ENCODE data around the gene EPPIN. TPM values are rescaled to one million over a fixed set of nuclear protein-coding genes. Genes with fewer than 3 reads are reported as not detected.

EPPIN gene
- total RNA-seq, 4 donors from 2014 or later, result not detected

- 47% methylated on average over 2 of the region's 5 CpGs; no CpG with 5 or more reads in 1 of the 2 donors for WGBS, 2 donors (ENCODE audit: low coverage in 1 of 2)
- TF ChIP-seq POLR2AphosphoS5 (IDR thresholded peaks at IDR 0.05), result no peak
- TF ChIP-seq POLR2A (IDR thresholded peaks at IDR 0.05), result no peak
- no peak for TF ChIP-seq EP300 (IDR thresholded peaks at IDR 0.05)
- no peak for TF ChIP-seq CTCF (IDR thresholded peaks at IDR 0.05)
- H3K27me3 ChIP-seq, result peaks cover 12% of the 10 kb centered on the region
Observed at GRCh38 chr20:45515147-45515913, 31.9 kb downstream of the EPPIN start, which contains the start of gene SPINT3. Gene SPINT3 (minus strand): TSS chr20:45515622. CDS start chr20:45515608, 14 bp downstream.

GRCh38 chr20:45510242-45510862 lies 36.8 kb downstream of the EPPIN start:
- 52% methylated on average over 5 of the region's 5 CpGs for WGBS, 2 donors (ENCODE audit: low coverage in 1 of 2)
- H3K36me3 ChIP-seq, result no peaks in the 10 kb centered on the region
- H3K4me1 ChIP-seq, result no peaks in the 10 kb centered on the region
- no peak for ATAC-seq
- H3K27me3 ChIP-seq, result peaks cover 12% of the 10 kb centered on the region
- TF ChIP-seq EP300 (IDR thresholded peaks at IDR 0.05), result no peak
- TF ChIP-seq POLR2AphosphoS5 (IDR thresholded peaks at IDR 0.05), result no peak
- no peak for TF ChIP-seq CTCF (IDR thresholded peaks at IDR 0.05)
- no peak for TF ChIP-seq POLR2A (IDR thresholded peaks at IDR 0.05)
- no peak overlapping the region for H3K4me3 ChIP-seq
- no peak overlapping the region for H3K27ac ChIP-seq
- H3K9me3 ChIP-seq, result no peaks in the 10 kb centered on the region

More at GRCh38 chr20:45515147-45515913, 31.9 kb downstream of the EPPIN start, which contains the start of gene SPINT3:
- no peaks in the 10 kb centered on the region for H3K4me1 ChIP-seq
- no peak for ATAC-seq
- no peaks in the 10 kb centered on the region for H3K36me3 ChIP-seq
- no peak within 1 kb of the TSS for H3K4me3 ChIP-seq
- H3K27ac ChIP-seq, result no peak within 1 kb of the TSS
- H3K9me3 ChIP-seq, result no peaks in the 10 kb centered on the region

GRCh38 chr20:45509091-45509490 lies 38.1 kb downstream of the EPPIN start:
- Histone ChIP-seq H3K36me3 (no peaks in the 10 kb centered on the region), H3K9me3 (no peaks in the 10 kb centered on the region), H3K4me1 (no peaks in the 10 kb centered on the region), H3K4me3 (no peak overlapping the region), H3K27ac (no peak overlapping the region), H3K27me3 (peaks cover 16% of the 10 kb centered on the region)
- TF ChIP-seq POLR2AphosphoS5 (IDR thresholded peaks at IDR 0.05) (no peak), POLR2A (IDR thresholded peaks at IDR 0.05) (no peak), EP300 (IDR thresholded peaks at IDR 0.05) (no peak), CTCF (IDR thresholded peaks at IDR 0.05) (no peak)
- WGBS, 2 donors (ENCODE audit: low coverage in 1 of 2), result 37 to 100% methylated on average over 1 to 2 of the region's 4 CpGs
- ATAC-seq, result no peak

GRCh38 chr20:45508068-45508886 lies 38.9 kb downstream of the EPPIN start:
- peaks cover 17% of the 10 kb centered on the region for H3K27me3 ChIP-seq
- no peaks in the 10 kb centered on the region for H3K36me3 ChIP-seq
- no peaks in the 10 kb centered on the region for H3K9me3 ChIP-seq
- ATAC-seq, result no peak
- WGBS, 2 donors (ENCODE audit: low coverage in 1 of 2), result 60 to 67% methylated on average over 1 to 4 of the region's 7 CpGs
- TF ChIP-seq EP300 (IDR thresholded peaks at IDR 0.05), result no peak
- no peak for TF ChIP-seq POLR2A (IDR thresholded peaks at IDR 0.05)
- no peak for TF ChIP-seq POLR2AphosphoS5 (IDR thresholded peaks at IDR 0.05)
- no peak for TF ChIP-seq CTCF (IDR thresholded peaks at IDR 0.05)
- no peak overlapping the region for H3K4me3 ChIP-seq
- H3K27ac ChIP-seq, result no peak overlapping the region
- H3K4me1 ChIP-seq, result no peaks in the 10 kb centered on the region
